HG02798 (cell line): ENCODE data around the gene WWOX.

Experiments used
- ATAC-seq: cut with Tn5 transposase; IDR thresholded peaks from one replicate; pipeline ENCODE4 v1.9.1; 2021; ENCODE audit warnings: mild to moderate bottlenecking; ENCODE audit not compliant: unreplicated experiment, poor library complexity

WWOX gene

GRCh38 chr16:79079656-79080420 lies 980.4 kb downstream of the WWOX start:
- no peak for ATAC-seq

DNA sequence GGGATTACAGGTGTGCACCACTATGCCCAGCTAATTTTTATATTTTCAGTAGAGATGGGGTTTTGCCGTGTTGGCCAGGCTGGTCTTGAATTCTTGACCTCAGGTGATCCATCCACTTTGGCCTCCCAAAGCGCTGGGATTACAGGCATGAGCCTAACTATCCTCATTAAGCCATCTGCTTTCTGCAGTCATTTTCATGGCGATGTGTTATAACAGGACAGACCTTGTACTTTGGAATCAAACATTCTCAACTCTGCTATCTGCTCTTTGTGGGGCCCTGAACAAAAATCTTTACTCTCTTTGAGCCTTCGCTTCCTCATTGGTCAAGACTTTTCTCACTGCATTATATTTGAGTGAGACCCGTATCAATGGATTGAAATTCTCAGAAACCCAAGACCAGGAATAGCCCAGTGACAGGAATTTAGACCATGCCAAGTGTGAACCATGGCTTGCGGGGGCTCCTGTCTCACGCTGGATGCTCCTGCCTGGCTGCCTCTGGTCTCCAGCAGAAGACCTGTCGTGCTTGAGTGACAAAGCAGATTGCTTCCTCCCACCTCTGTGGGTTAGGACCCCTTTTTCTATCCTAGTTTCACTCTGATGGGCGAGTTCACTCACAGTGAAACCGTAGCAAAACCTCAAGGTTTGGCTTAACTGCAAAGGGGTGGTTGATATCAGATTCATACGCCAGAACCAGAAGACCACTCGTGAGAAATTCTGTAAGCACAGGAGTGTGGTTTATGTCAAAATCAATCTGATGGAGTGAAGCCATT lies 982.0 kb downstream of the WWOX start:
- ATAC-seq: no peak

GRCh38 chr16:79082970-79083369 lies 983.5 kb downstream of the WWOX start:
- ATAC-seq: no peak

DNA sequence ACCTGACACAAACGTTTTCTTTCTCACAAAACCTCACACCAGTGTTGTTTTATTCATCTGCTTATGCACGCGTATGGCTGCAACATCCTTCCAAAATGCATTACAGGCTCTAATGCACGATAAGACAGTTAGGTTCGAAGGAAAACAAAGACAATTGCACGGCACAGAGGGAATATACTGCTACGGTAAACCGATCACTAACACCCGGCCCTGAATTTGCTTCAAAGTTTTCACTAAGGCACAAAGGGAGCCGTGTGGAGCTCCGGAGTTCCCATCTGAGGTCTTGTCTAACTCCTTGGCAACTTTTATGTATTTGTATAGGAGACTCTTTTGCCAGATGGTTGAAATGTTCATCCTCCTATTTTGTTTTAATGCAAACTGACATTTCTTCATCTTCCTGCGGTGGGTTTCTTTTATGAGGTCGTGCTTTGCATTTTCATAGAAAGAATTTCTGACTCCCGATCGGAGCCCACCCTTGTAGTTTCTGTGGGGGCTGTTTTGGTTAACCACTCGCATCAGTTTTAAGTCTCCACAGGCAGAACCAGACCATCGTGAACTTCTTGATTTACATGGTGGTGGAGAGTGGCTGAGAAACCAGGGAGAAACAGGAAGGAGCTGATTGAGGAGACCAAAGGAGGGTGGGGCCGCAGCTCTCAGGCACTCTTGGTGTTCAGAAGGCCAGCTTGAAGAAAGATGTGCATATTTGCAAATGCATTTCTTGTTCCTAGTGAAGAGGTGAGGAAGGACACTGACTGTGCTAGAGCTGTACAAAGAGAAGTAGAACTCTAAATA lies 984.2 kb downstream of the WWOX start:
- ATAC-seq: no peak

GRCh38 chr16:79088971-79089370 lies 989.5 kb downstream of the WWOX start:
- ATAC-seq: no peak

DNA sequence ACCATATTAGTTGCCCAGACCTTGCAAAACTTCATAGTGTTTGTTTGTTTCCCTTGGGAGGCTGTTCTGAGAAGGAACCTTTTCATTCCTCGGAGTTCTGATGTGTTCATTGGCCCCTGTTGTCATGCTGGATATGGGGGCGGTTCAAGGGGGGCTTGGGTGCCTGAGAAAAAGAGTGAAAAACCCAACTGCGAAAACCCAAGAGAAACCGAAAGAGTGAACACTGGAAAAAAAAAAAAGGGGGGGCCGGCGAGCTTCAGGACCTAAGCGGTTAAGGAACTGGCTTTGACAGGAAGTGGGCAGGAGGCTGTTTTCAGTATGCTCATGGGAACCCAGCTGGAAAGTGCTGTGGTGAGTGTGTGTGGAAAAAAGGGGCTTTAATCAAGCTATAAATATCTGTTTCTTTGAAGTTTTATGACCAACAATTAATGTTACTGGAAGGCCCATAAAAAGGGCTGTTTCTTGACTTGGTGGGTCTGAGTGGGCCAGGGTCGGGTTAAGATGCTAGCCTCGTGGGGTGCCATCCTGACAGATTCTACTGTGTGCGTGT lies 990.4 kb downstream of the WWOX start:
- ATAC-seq: peak; percentile 41

DNA sequence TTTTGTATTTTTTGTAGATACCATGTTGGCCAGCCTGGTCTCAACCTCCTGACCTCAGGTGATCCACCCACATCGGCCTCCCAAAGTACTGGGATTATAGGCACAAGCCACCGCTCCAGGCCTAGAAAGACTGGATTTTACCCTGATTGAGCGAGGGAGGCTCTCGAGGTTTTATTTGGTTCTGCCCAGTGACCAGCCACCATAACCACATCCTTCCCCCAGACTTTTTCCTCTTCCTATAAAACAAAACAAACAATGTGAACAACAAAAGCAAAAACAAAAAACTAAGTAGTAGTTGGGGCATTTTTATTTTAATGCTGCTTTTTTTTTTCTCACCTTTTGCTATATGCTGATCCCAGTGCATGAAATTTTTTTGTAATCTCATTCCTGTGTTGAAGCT lies 991.5 kb downstream of the WWOX start:
- ATAC-seq: no peak

GRCh38 chr16:79092846-79093245 lies 993.4 kb downstream of the WWOX start:
- no peak for ATAC-seq

- ATAC-seq: no peak
Observed at GRCh38 chr16:79093554-79093967, 994.1 kb downstream of the WWOX start.

GRCh38 chr16:79096246-79096645 lies 996.8 kb downstream of the WWOX start:
- ATAC-seq: no peak

- no peak for ATAC-seq
Observed at GRCh38 chr16:79097166-79097565, 997.7 kb downstream of the WWOX start.

- no peak for ATAC-seq
Observed at GRCh38 chr16:79097771-79098170, 998.3 kb downstream of the WWOX start.

GRCh38 chr16:79098907-79099306 lies 999.5 kb downstream of the WWOX start:
- ATAC-seq: no peak

DNA sequence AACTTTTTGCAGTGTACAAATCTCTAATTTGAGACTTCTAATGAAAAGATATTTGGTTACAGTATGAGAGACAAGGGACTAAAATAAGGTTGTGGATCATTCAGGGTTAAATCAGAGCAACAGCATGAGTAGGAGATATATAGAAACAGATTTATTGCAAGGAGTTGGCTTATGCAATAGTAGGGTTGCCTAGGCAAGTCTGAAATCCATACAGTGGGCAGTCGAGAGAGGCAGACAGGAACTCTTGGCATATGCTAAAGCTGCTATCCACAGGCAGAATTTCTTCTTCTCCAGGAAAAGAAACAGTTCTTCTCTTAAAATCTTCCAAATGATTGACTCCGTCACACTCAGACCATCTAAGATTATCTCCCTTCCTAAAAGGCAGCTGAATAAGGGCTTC lies 1000.3 kb downstream of the WWOX start:
- no peak for ATAC-seq

GRCh38 chr16:79100447-79100846 lies 1001.0 kb downstream of the WWOX start:
- no peak for ATAC-seq

DNA sequence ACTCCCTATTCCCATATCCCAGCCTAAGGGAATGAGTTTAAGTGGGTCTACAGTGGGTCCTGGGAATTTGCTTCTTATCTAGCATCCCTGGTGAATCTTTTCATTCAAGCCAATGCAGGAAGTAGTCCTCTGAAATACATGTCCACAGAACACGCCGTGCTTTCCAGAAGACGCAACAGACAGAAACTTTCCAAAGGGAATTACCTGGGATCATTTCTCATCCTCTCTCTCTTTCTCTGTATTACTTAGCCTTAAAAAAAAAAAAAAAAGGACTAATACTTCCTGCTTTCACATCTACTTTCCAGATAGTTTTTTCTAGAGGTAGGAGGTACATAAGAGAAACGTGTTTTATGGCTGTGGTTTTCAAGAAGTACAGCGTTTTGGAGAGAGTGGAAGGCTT lies 1002.0 kb downstream of the WWOX start:
- no peak for ATAC-seq

- ATAC-seq: no peak
Observed at GRCh38 chr16:79104567-79104966, 1005.1 kb downstream of the WWOX start.

DNA sequence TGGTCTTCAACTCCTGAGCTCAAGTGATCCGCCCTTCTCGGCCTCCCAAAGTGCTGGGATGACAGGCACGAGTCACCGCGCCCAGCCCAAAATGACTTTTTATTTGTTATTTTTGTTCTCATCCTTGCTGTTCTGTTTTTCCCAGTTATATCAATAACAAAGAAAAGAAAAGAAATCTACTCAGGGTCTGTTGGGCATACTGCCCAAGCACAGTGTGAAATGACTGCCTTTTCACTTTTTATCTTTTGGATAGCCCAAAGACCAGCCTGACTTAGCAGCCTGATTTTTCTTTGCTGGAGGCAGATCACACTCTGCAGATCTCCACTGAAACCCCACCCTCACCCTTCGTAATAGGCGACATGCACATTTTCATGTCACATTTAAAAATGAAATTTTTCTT lies 1007.8 kb downstream of the WWOX start:
- no peak for ATAC-seq

DNA sequence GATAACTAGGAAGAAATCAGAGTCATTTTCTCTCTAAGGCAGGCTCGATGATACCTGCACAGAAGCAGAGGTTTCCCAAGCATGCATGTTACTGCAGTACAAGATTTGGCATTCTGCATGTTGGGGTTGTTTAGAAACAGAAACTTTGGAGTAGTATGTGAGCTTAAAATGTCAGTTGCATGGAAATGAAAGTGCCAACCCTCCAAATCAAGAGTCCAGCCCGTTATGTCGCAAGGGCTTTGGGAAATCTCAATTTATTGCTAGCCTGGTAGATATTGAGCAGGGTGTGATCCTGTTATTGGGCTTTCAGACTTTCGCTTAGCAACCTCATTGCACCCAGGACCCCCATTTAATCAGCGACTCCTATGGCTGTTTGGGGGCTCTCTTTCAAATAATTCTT lies 1010.3 kb downstream of the WWOX start:
- ATAC-seq: no peak

DNA sequence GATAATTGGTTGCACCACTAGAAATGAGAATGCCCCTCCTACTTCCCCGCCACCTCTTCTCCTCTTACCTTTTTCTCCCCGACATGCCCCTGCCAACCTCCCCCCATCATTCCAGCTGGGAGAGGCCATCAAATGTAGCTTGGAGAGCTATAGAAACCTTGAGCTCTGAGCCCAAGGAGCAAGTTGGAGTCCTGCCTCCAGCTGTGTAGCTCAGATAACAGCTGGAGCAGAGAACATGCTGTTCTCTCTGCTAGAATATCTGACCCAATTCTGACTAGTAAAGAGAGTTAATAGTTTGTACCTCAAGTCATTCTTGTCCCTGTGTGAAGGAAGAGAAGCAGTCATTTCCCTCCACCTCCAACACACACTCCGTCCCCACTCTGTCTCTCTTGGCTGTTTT lies 1010.8 kb downstream of the WWOX start:
- ATAC-seq: no peak

DNA sequence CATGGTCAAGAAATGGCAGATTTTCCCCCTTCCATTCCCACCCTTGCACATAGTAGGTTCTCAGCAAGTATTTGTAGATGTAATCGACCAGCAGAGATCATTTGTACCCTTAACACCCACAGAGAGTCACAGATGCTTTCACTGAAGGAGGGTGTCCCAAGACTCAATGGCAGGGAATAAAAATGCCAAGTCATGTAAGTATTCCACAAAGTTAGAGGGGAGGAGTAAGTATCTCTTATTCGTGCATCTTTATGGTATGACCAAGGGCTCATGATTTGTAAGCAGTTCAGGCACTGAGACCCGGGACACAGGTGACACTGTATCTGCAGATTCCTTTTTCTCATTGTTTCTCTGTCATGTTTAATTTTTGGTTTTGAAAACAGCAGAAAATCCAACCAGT lies 1011.5 kb downstream of the WWOX start:
- no peak for ATAC-seq
